BE2C (cell line): ENCODE measurements around the gene HEBP1.

Experiments used
- DNase-seq: peaks from one replicate; pipeline ENCODE4 v3.0.0-alpha.2; 2020
- H3K27me3 ChIP-seq: fragments of 250-450 bp; sonication (Bioruptor Pico); 2 replicates; pipeline ENCODE4 v1.5.1; 2020; ENCODE audit warnings: mild to moderate bottlenecking
- H3K36me3 ChIP-seq: fragments of 250-450 bp; sonication (Bioruptor Pico); 2 replicates; pipeline ENCODE4 v1.5.1; 2020; ENCODE audit warnings: mild to moderate bottlenecking
- H3K4me1 ChIP-seq: fragments of 250-450 bp; sonication (Bioruptor Pico); 2 replicates; pipeline ENCODE4 v1.5.1; 2020
- H3K4me3 ChIP-seq: 2 replicates; pipeline ENCODE4 v1.5.1; 2011; ENCODE audit warnings: low read depth, low read length
- H3K9me3 ChIP-seq: fragments of 250-450 bp; sonication (Bioruptor Pico); 2 replicates; pipeline ENCODE4 v1.5.1; 2020
- TF ChIP-seq, protein P1 (sequence below): IDR thresholded peaks from 2 replicates; pipeline ENCODE4 v1.5.1; 2012; ENCODE audit warnings: mild to moderate bottlenecking, low read depth, low read length

HEBP1 gene

GRCh38 chr12:12936983-12937491, 63.0 kb downstream of the HEBP1 start:
- no peak for DNase-seq
- H3K27me3 ChIP-seq = peaks cover 3% of the 10 kb centered on the region; the same call in 1 of the 2 replicates
- no peaks in the 10 kb centered on the region for H3K36me3 ChIP-seq
- no peaks in the 10 kb centered on the region for H3K4me1 ChIP-seq
- no peak overlapping the region for H3K4me3 ChIP-seq
- H3K9me3 ChIP-seq = no peaks in the 10 kb centered on the region
- TF ChIP-seq, protein P1, sequence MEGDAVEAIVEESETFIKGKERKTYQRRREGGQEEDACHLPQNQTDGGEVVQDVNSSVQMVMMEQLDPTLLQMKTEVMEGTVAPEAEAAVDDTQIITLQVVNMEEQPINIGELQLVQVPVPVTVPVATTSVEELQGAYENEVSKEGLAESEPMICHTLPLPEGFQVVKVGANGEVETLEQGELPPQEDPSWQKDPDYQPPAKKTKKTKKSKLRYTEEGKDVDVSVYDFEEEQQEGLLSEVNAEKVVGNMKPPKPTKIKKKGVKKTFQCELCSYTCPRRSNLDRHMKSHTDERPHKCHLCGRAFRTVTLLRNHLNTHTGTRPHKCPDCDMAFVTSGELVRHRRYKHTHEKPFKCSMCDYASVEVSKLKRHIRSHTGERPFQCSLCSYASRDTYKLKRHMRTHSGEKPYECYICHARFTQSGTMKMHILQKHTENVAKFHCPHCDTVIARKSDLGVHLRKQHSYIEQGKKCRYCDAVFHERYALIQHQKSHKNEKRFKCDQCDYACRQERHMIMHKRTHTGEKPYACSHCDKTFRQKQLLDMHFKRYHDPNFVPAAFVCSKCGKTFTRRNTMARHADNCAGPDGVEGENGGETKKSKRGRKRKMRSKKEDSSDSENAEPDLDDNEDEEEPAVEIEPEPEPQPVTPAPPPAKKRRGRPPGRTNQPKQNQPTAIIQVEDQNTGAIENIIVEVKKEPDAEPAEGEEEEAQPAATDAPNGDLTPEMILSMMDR = no peak

GRCh38 chr12:12934556-12934955, 65.5 kb downstream of the HEBP1 start:
- H3K4me3 ChIP-seq = no peak overlapping the region
- H3K4me1 ChIP-seq = no peaks in the 10 kb centered on the region
- peaks cover 3% of the 10 kb centered on the region; the same call in 1 of the 2 replicates for H3K27me3 ChIP-seq
- H3K36me3 ChIP-seq = no peaks in the 10 kb centered on the region
- no peak for DNase-seq
- no peaks in the 10 kb centered on the region for H3K9me3 ChIP-seq
- TF ChIP-seq, protein P1 = no peak

- Histone ChIP-seq H3K27me3 (peaks cover 3% of the 10 kb centered on the region; the same call in 1 of the 2 replicates), H3K4me3 (no peak overlapping the region), H3K36me3 (no peaks in the 10 kb centered on the region), H3K9me3 (no peaks in the 10 kb centered on the region), H3K4me1 (no peaks in the 10 kb centered on the region)
- DNase-seq = no peak
- TF ChIP-seq, protein P1 = no peak
These were observed 66.3 kb downstream of the HEBP1 start for GRCh38 chr12:12933742-12934141.

DNA sequence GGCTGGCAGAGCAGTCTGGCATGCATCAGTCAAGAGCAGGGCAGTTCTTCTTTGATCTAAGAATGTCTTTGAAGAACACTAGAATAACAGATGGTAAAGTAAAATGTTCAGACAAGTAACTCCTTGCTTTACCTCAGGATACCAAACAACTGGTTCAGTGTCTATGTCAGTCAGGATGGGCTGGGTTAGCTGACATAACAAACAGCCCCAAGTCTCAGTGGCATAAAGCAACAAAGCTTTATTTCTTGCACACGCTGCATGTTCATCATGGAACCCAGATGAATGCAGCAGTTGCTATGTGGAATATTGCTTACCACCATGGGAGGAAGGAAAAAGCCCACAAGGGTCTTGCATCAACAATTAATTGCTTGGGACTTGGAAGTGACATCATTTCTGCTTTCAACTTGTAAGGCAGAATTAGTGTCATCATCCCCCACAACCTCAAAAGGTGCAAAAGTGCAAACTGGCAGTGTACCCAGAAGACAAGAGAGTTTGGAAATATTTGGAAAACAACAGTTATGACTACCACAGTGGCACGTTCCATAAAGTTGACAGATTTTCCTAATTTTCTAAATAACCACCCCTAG, 69.3 kb downstream of the HEBP1 start:
- Histone ChIP-seq H3K27me3 (peaks cover 3% of the 10 kb centered on the region; the same call in 1 of the 2 replicates), H3K4me3 (no peak overlapping the region), H3K9me3 (no peaks in the 10 kb centered on the region), H3K4me1 (no peaks in the 10 kb centered on the region; the same call in 1 of the 2 replicates), H3K36me3 (no peaks in the 10 kb centered on the region)
- DNase-seq = no peak
- TF ChIP-seq, protein P1 = no peak

GRCh38 chr12:12929696-12930095, 70.4 kb downstream of the HEBP1 start:
- Histone ChIP-seq H3K4me3 (no peak overlapping the region), H3K36me3 (no peaks in the 10 kb centered on the region), H3K9me3 (no peaks in the 10 kb centered on the region), H3K4me1 (no peaks in the 10 kb centered on the region; the same call in 1 of the 2 replicates), H3K27me3 (peaks cover 3% of the 10 kb centered on the region; the same call in 1 of the 2 replicates)
- DNase-seq = no peak
- TF ChIP-seq, protein P1 = no peak
